HG03175 (cell line): Measurements from ENCODE around the gene GALC.
"Not testable (repeated sequence)": the region's sequence is repeated elsewhere in the genome, so short reads cannot be mapped to it uniquely, and the experiment has no call there.

Experiments
- ATAC-seq: cut with Tn5 transposase; IDR thresholded peaks from one replicate; pipeline ENCODE4 v1.9.1; 2021; ENCODE audit warnings: mild to moderate bottlenecking, moderate library complexity; ENCODE audit not compliant: unreplicated experiment

GALC gene

DNA sequence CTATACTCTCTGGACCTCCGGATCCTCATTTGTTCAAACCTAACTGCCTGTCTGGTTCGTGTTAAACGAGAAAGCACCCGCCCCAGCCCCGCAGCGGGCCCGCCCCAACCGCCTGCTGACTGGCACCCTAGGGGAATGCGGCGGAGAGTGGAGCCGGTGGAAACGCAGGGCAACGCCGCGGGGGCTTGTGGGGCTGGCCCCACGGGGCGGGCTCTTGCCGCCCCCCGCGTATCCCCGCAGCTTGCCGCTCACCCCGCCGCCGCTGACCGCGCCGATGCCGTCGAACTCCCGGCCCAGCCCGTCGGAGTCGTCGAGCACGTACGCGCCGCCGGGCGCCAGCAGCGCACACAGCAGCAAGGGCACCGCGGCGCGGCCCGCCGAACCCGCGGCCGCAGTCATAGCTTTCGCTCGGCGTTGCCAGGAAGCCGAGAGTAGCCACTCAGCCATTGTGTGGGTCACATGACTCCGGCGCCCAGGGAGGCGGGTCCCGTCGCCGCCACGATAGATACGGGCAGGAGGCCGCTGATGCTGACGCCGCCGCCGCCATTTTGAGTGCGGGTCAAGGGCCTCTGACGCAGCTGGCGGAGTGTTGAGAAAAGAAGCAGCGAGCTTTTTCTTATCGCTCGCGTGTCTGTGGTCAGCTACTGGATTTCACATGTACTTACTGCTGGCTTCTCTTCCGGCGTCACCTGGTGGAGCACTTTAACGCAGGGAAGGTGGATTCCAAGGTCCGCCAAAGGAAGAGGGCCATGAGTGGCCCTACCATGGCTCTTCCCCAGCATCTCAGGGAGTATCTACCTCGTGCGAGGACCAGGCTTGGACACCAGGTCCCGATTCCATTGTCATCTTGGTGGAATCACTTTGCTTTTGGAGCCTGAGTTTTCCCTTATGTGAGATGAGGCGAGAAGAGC lies at the start of gene GALC:
Gene GALC (minus strand): TSS at position 465 of the 911 bp plus-strand sequence. CDS start 18 bp downstream, at position 447.
- peak; percentile 90 for ATAC-seq

- ATAC-seq = no peak
Observed at GRCh38 chr14:88040146-88040545, 47.2 kb upstream of the GALC start.

GRCh38 chr14:88039197-88039596 lies 46.2 kb upstream of the GALC start:
- no peak for ATAC-seq

- no peak for ATAC-seq
Observed at GRCh38 chr14:88037325-88037724, 44.3 kb upstream of the GALC start.

DNA sequence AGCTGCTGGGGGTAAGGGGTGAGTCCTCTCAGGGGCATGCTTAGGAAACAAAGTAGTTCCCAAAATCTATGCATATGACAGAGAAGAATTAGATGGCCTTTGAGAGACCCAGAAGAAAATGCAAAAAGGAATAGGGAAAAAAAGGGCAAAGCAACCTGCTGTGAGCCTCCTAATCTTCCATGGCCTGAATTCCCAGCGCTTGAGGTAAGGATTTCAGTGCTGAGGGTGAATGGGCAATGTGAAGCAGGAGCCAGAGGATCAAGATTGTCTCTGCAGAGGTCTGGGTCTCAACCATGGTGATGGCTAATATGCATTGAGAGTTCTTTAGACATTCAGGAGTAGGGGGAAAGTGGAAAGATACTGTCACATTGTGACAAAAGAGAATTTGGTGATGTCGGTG lies 43.4 kb upstream of the GALC start:
- ATAC-seq = no peak

DNA sequence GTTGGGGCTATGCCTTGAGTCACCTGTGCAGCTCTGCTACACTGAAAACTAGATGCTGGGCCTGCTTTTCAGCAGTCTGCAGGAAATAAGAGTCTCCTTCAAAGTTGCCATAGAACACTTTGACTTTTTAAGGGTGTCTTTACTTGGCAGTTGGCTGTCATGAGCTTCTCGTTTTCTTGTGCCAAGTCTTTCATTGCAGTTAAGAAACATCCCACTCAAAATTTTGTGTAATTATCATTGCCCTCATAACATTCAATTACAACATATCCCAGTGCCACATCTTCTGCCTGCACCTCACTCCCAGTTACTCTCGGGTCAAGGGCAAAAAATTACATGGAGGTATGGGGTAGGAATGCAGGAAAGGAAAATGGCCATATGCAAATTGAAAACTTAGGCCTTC lies 41.1 kb upstream of the GALC start:
- no peak for ATAC-seq

GRCh38 chr14:88032373-88032772 lies 39.4 kb upstream of the GALC start:
- no peak for ATAC-seq

GRCh38 chr14:88030892-88031291 lies 37.9 kb upstream of the GALC start:
- ATAC-seq = no peak

DNA sequence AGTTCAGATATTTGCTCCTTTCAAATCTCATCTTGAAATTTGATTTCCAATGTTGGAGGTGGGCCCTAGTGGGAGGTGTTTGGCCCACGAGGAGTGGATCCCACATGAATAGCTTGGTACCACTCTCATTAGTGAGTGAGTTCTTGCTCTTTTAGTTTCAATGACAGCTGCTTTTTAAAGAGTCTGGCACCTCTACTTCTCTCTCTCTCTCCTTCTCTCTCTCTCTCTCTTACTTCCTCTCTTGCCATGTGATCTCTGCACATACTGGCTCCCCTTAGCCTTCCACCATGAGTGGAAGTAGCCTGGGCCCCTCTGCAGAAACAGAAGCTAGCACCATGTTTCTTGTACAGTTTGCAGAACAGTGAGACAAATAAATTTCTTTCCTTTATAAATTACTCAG lies 37.1 kb upstream of the GALC start:
- ATAC-seq = no peak

- ATAC-seq = no peak
Observed at GRCh38 chr14:88029500-88029899, 36.5 kb upstream of the GALC start.

GRCh38 chr14:88026890-88027289 lies 33.9 kb upstream of the GALC start:
- ATAC-seq = peak; percentile 46

DNA sequence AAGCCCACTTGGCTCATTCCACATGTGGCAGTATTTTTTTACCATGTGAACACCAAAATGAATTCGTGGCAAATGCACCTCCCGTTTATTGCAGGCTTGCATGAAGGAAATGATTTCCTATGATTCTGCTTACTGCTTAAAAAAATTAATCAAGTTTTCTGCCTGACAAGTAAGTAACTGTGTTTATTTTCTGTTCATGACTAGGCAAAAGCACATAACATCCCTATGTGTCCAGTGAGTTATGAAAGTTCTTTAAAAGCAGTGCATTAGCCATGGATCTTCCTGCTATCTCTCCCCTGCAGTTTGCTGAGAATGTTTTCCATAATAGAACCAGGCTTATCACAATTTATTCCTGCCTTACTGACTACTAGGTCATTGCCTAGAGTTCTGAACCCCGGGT lies 32.3 kb upstream of the GALC start:
- ATAC-seq = no peak

DNA sequence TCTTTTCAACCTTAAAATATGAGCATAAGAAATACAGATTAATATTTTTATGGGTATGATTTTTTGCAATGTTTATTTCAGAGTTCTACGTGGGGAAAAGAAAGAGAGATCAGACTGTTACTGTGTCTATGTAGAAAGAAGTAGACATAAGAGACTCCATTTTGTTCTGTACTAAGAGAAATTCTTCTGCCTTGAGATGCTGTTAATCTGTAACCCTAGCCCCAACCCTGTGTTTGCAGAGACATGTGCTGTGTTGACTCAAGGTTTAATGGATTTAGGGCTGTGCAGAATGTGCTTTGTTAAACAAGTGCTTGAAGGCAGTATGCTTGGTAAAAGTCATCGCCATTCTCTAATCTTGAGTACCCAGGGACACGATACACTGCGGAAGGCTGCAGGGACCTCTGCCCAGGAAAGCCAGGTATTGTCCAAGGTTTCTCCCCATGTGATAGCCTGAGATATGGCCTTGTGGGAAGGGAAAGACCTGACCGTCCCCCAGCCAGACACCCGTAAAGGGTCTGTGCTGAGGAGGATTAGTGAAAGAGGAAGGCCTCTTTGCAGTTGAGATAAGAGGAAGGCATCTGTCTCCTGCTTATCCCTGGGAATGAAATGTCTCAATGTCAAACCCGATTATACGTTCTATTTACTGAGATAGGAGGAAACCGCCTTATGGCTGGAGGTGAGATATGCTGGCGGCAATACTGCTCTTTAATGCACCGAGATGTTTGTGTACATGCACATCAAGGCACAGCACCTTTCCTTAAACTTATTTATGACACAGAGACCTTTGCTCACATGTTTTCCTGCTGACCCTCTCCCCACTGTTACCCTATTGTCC lies 31.5 kb upstream of the GALC start:
- ATAC-seq = not testable (repeated sequence)

DNA sequence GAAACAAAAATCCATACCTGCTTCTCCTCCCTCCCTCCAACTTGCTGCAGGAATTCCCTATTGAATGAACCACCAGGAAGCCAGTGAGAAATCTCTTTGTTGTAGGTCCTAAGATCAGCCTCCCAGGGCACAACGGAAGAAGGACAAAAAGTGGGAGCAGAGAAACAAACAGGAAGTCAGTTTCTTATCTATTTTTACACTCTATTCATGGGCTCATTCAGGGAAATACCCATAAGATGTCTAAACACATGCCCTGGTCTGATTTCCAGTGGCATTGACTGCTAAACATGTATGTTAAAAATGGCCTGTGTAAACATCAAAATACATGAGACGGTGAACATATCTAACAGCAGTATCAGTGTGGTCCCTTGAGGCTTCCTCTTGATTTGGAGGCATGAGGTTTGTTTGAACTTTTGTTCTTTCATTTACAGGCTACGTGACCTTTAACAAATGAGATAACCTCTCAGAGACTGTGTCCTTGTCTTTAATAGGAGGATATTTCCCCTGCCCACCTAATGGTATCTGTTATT lies 30.7 kb upstream of the GALC start:
- ATAC-seq = no peak

DNA sequence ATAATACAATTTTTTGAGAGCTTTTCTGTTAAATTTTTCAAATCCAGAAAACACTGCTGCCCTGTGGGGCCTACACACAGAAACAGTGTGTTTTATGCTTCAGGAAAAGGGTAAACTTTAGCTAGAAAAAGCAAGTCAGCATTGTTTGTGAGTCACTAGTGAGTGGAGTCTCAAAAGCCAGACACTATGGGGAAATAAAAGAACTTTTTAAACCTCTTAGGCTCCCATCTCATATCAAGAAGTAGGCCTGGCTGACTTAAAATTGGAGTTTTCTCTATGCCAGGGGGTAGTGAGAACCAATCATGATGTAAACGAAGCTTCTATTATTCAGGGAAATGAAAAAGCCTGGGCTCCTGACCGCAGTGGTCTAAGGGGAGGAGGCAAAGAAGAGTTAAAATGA lies 24.6 kb upstream of the GALC start:
- ATAC-seq = no peak

DNA sequence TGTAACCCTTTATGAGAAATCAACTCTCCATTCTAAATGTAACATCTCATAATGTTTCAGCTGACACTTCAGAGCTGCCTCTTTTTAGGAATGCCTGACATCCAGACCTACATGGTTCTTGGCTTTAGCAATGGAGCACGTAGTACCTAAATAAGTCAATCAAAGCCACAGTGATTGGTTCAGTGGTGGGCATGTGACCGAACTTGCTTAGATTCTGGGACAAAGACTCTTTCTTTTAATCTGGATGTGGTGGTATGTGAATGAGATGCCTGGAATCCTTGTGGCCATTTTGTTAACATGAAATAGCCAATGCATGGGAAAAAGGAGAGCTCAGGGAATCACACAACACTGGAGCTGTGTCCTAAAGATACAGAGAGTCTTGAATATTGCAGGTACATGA lies 23.8 kb upstream of the GALC start:
- ATAC-seq = no peak

DNA sequence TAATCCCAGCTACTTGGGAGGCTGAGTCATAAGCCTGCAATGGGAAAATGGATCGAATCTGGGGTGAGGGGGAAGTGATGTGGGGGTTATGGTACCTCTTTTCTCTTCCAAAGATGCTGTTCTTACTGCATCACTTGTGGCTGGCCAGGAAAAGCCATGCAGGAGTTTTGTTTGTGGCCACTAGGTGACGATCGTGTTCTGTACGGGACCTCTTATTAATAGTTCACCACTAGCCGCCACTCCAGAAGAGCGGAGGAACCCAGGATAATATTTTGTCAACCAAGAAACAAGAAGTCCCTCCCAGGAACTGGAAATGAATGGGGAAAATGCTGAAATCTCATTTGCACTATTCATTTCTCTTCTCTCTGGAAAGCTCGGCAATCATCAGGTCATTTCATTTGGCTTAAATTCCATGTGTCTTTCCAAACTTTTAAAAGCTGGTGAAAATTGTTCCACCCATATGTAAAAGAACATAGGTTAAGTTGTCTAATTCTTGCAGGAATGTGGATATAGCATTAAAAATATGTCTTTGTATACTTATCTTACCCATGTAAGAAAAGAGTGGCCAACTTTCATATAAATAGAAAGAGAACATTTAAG lies 20.9 kb upstream of the GALC start:
- peak; percentile 94 for ATAC-seq

DNA sequence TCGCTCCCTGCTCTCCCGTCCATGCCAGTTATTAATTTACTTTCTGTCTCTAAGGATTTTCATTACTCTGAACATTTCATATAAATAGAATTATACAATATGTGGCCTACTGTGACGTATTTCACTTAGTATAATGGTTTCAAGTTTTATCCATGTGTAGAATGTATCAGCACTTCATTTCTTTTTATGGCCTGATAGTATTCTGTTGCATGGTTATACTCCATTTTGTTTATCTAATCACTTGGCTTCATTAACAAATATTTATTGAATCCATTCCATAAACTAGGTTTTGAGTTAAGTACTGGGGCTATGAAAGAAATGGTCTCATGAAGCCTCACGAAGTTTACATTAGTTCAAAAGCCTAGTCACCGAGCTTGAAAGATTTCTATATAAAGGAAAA lies 19.5 kb upstream of the GALC start:
- no peak for ATAC-seq

DNA sequence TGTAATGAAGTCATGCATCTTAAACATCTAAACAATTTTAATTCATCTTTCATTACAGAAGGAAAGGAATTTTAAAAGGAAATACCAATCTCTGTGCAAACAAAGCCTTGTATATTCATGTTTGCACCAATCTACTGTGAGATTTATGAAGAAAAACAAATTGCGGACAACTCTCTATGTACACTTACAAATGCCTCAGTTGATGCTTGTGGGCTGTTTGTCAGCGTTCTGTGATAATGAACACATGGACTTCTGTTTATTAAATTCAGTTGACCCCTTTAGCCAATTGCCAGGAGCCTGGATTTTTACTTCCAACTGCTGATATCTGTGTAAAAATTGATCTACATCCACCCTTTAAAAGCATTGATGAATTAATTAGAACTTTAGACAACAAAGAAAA lies 17.3 kb upstream of the GALC start:
- no peak for ATAC-seq

DNA sequence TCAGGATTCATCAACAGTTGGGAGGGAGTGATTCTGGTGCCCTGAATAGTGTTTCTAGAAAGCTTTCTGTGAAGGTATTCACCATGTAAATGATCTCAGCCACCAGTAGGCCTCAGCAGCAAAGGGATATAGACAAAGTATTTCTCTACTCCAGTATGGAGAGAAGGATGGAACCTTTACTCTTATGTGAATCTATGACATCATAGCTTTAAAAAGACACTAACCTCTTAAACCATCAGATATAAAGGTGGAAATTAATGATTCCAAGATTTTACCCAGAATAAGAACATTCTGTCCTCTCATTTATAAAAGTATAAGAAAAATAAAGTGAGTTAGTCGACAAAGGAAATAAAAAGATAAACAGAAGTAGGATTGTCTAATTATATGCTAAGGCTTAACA lies 16.5 kb upstream of the GALC start:
- ATAC-seq = no peak

- ATAC-seq = no peak
Observed at GRCh38 chr14:88008039-88008742, 15.2 kb upstream of the GALC start.
